ENCODE measurements around the gene GRK5. TPM values are rescaled to one million over a fixed set of nuclear protein-coding genes. Genes with fewer than 3 reads are reported as not detected.

GRK5 gene
- total RNA-seq, 1 experiment from 2014 or later = 1.2 TPM

- H3K4ac ChIP-seq (ENCODE audit: low read depth, low read length) = no peak overlapping the region
- H2AFZ ChIP-seq (ENCODE audit: low read length) = no peak overlapping the region
- H4K5ac ChIP-seq (ENCODE audit: insufficient read length, low read depth, low read length) = no peak overlapping the region
- no peak overlapping the region for H3K14ac ChIP-seq (ENCODE audit: insufficient read depth, low read length)
- H3K9me3 Mint-ChIP-seq = peaks cover 0 to 12% of the 10 kb centered on the region in 2 experiments; a peak in 2 of 5 replicates
- H4K8ac ChIP-seq (replicated peaks; ENCODE audit: insufficient read length, low read depth, low read length) = no peak overlapping the region
- H3K4me2 ChIP-seq (ENCODE audit: insufficient read depth, insufficient read length, low read length) = no peak overlapping the region
- H3K23ac ChIP-seq (ENCODE audit: insufficient read length, low read depth, low read length) = no peak overlapping the region
- WGBS (ENCODE audit: extremely low coverage, insufficient read length, low lambda C conversion rate) = no CpG with 5 or more reads among the region's 5 CpGs
- H2BK12ac ChIP-seq (ENCODE audit: insufficient read length, low read depth, low read length) = no peak overlapping the region
- H3K27ac ChIP-seq (ENCODE audit: insufficient read length, low read depth, low read length) = no peak overlapping the region
- no peak overlapping the region for H4K91ac ChIP-seq (ENCODE audit: insufficient read length, low read depth, low read length)
- TF ChIP-seq CTCF (conservative IDR thresholded peaks at IDR 0.05) = no peak
- no peak overlapping the region for H2AK5ac ChIP-seq (ENCODE audit: insufficient read length, low read length)
- H2BK5ac ChIP-seq (ENCODE audit: insufficient read length, low read length) = no peak overlapping the region
- no peaks in the 10 kb centered on the region for H3K23me2 ChIP-seq (ENCODE audit: insufficient read length, low read depth, low read length, poor library complexity, severe bottlenecking)
- no peak overlapping the region for H3K56ac ChIP-seq (ENCODE audit: insufficient read length, low read depth, low read length)
- H3K79me1 ChIP-seq (ENCODE audit: insufficient read depth, low read depth, low read length, poor library complexity, severe bottlenecking) = no peaks in the 10 kb centered on the region
- H3K36me3 Mint-ChIP-seq (ENCODE audit: insufficient read depth in 1 of 3, low read depth in 3 of 3) = peaks cover 0 to 7% (median 2%) of the 10 kb centered on the region in 3 experiments; a peak in 3 of 7 replicates
- no peak overlapping the region for H3K9ac ChIP-seq (ENCODE audit: extremely low read depth, insufficient read length, low read length)
- H3K27ac Mint-ChIP-seq = no peak overlapping the region
- no peak overlapping the region for H3K4me3 Mint-ChIP-seq
- H3K9me3 ChIP-seq (ENCODE audit: control insufficient read depth, low read depth, low read length) = no peaks in the 10 kb centered on the region
- no peak overlapping the region for H2BK120ac ChIP-seq (ENCODE audit: low read depth, low read length, poor library complexity, severe bottlenecking)
- no peak overlapping the region for H2BK15ac ChIP-seq (ENCODE audit: low read depth, low read length)
- H3K4me1 Mint-ChIP-seq = peaks cover 11 to 14% of the 10 kb centered on the region in 2 experiments
- H2BK20ac ChIP-seq (ENCODE audit: low read depth, low read length, poor library complexity, severe bottlenecking) = no peak overlapping the region
- H3K79me2 ChIP-seq (ENCODE audit: insufficient read depth, low read length) = no peaks in the 10 kb centered on the region
- H3K27me3 ChIP-seq (ENCODE audit: insufficient read depth, low read length) = no peaks in the 10 kb centered on the region
- H4K20me1 ChIP-seq (ENCODE audit: control insufficient read depth, insufficient read depth, insufficient read length) = no peaks in the 10 kb centered on the region
- H3K27me3 Mint-ChIP-seq (ENCODE audit: low read depth) = peaks cover 2% of the 10 kb centered on the region
- no peak for DNase-seq
- no peaks in the 10 kb centered on the region for H3K4me1 ChIP-seq (ENCODE audit: insufficient read depth, low read length)
- no peak overlapping the region for H3T11ph ChIP-seq (ENCODE audit: low read length)
- H3K18ac ChIP-seq (ENCODE audit: insufficient read length, low read depth, low read length) = no peak overlapping the region
Measured at GRCh38 chr10:119297207-119297968, 90.0 kb downstream of the GRK5 start.

All from H9 (cell line).